ENCODE results near the gene RASGRP1.

RASGRP1 gene

GRCh38 chr15:38461066-38461833, 103.4 kb downstream of the RASGRP1 start:
- no peak for DNase-seq
- H3K4me3 Mint-ChIP-seq: no peak overlapping the region

DNA sequence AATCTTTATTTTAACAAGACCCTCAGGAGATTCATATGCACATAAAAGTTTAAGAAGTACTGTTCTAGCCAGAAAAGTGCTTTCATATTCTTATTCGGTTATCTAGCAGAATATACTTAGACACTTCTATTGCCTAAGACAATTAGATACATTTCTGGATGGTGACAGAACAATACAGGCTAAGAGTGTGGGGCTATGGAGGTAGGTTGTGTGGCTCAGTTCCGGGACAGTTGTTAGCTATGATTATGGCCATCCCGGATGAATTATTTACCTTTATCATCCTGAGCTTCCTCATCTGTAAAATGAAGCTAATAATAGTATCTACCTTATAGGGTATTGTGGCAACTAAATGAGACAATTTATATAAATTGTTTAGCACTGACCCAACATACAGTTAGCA, 104.1 kb downstream of the RASGRP1 start:
- DNase-seq: no peak
- H3K4me1 Mint-ChIP-seq (ENCODE audit: low read depth): peaks cover 61% of the 10 kb centered on the region
- peaks cover 26% of the 10 kb centered on the region for H3K36me3 Mint-ChIP-seq (ENCODE audit: low read depth)
- no peaks in the 10 kb centered on the region for H3K27me3 Mint-ChIP-seq
- no peak overlapping the region for H3K4me3 Mint-ChIP-seq
- no peaks in the 10 kb centered on the region for H3K9me3 Mint-ChIP-seq
- no peak overlapping the region for H3K27ac Mint-ChIP-seq

More at GRCh38 chr15:38461066-38461833, 103.4 kb downstream of the RASGRP1 start:
- no peaks in the 10 kb centered on the region for H3K27me3 Mint-ChIP-seq
- peaks cover 54% of the 10 kb centered on the region for H3K4me1 Mint-ChIP-seq (ENCODE audit: low read depth)
- no peaks in the 10 kb centered on the region for H3K9me3 Mint-ChIP-seq
- no peak overlapping the region for H3K27ac Mint-ChIP-seq
- peaks cover 28% of the 10 kb centered on the region for H3K36me3 Mint-ChIP-seq (ENCODE audit: low read depth)

- no peak overlapping the region for H3K4me3 Mint-ChIP-seq
- H3K36me3 Mint-ChIP-seq (ENCODE audit: low read depth): peaks cover 29% of the 10 kb centered on the region
- no peaks in the 10 kb centered on the region for H3K27me3 Mint-ChIP-seq
- H3K4me1 Mint-ChIP-seq (ENCODE audit: low read depth): peaks cover 69% of the 10 kb centered on the region
- H3K9me3 Mint-ChIP-seq: no peaks in the 10 kb centered on the region
- no peak for DNase-seq
- H3K27ac Mint-ChIP-seq: no peak overlapping the region
Measured at GRCh38 chr15:38459480-38459879, 105.1 kb downstream of the RASGRP1 start.

GRCh38 chr15:38458646-38459045, 106.0 kb downstream of the RASGRP1 start:
- H3K4me1 Mint-ChIP-seq (ENCODE audit: low read depth): peaks cover 67% of the 10 kb centered on the region
- H3K36me3 Mint-ChIP-seq (ENCODE audit: low read depth): peaks cover 35% of the 10 kb centered on the region
- no peak overlapping the region for H3K27ac Mint-ChIP-seq
- H3K27me3 Mint-ChIP-seq: no peaks in the 10 kb centered on the region
- H3K9me3 Mint-ChIP-seq: no peaks in the 10 kb centered on the region
- no peak overlapping the region for H3K4me3 Mint-ChIP-seq
- no peak for DNase-seq

DNA sequence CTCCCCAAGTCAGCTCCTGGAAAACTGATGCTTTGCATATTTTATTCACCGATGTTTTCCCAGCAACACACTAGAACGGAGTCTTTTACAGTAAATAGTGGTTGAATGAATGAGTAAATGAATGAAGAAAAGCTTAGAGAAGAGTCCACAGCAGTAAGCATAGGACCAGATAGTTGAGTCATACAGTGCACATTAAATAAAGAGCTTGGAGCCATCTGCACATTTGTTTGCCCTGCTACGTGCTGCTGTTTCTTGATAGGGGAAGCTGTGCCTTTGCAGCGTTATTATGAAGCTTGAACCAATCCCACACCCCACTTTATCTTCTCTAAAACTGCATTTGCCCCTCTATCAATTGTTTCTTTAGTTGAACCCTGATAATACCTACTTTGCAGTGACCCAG, 109.5 kb downstream of the RASGRP1 start:
- Mint-ChIP-seq H3K36me3 (ENCODE audit: low read depth) (peaks cover 35% of the 10 kb centered on the region), H3K27ac (peak overlapping the region; percentile 97), H3K4me1 (ENCODE audit: low read depth) (peaks cover 47% of the 10 kb centered on the region), H3K27me3 (no peaks in the 10 kb centered on the region), H3K9me3 (no peaks in the 10 kb centered on the region), H3K4me3 (peak overlapping the region; percentile 97)
- no peak for DNase-seq

GRCh38 chr15:38454696-38455090, 109.9 kb downstream of the RASGRP1 start:
- no peak for DNase-seq
- Mint-ChIP-seq H3K27ac (peak overlapping the region; percentile 97), H3K4me1 (ENCODE audit: low read depth) (peaks cover 43% of the 10 kb centered on the region), H3K27me3 (no peaks in the 10 kb centered on the region), H3K36me3 (ENCODE audit: low read depth) (peaks cover 35% of the 10 kb centered on the region), H3K9me3 (no peaks in the 10 kb centered on the region), H3K4me3 (peak overlapping the region; percentile 97)

DNA sequence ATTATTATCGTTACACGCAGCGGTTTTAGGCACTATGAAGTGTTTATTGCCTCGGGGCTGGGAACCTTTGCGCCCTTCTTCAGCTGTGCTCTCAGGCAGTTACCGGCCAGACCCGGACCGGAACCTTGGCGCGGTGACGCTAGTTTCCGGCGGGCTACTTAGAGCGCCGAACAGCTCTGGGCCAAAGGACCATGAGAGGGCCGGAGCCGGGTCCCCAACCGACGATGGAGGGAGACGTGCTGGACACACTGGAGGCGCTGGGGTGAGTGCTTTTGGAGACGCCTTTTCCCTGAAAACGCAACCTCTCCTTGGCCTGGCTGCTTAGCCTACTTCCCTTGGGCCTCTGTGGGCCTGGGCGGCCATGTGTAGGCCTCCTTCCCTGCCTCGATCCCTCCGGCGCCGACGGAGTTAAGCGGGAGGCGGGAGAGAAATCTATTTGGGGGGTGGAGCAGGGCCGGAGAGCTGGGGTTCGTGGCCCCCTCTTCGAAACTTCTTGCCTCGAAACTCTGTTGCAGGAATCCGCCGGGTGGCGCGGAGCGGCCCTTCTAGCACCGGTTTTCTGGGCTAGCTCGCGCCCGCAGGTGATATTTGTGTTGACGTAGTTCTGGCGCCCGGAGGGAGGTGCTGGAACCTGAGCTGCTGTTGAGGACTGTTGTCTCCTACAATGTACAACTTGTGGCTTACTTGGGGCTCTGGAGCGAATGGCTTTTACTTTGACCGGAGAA, 110.5 kb downstream of the RASGRP1 start, which contains the start of gene FAM98B:
TSS of gene FAM98B (plus strand) at position 157 of the 725 bp plus-strand sequence. CDS start at position 192, 35 bp downstream.
- H3K4me3 Mint-ChIP-seq: peak within 1 kb of the TSS; percentile 97
- peaks cover 40% of the 10 kb centered on the region for H3K4me1 Mint-ChIP-seq (ENCODE audit: low read depth)
- no peaks in the 10 kb centered on the region for H3K27me3 Mint-ChIP-seq
- peak; percentile 98 for DNase-seq
- H3K27ac Mint-ChIP-seq: peak within 1 kb of the TSS; percentile 97
- no peaks in the 10 kb centered on the region for H3K9me3 Mint-ChIP-seq
- H3K36me3 Mint-ChIP-seq (ENCODE audit: low read depth): peaks cover 33% of the 10 kb centered on the region

GRCh38 chr15:38441130-38441519, 123.5 kb downstream of the RASGRP1 start:
- H3K27ac Mint-ChIP-seq: peak overlapping the region; percentile 50
- H3K27me3 Mint-ChIP-seq: peaks cover 27% of the 10 kb centered on the region
- no peaks in the 10 kb centered on the region for H3K36me3 Mint-ChIP-seq (ENCODE audit: low read depth)
- H3K9me3 Mint-ChIP-seq: peaks cover 2% of the 10 kb centered on the region
- no peak for DNase-seq
- H3K4me3 Mint-ChIP-seq: no peak overlapping the region
- H3K4me1 Mint-ChIP-seq (ENCODE audit: low read depth): peaks cover 5% of the 10 kb centered on the region

- DNase-seq: peak; percentile 52
- Mint-ChIP-seq H3K4me3 (no peak overlapping the region), H3K9me3 (peaks cover 2% of the 10 kb centered on the region), H3K27me3 (peaks cover 29% of the 10 kb centered on the region), H3K27ac (peak overlapping the region; percentile 50), H3K4me1 (ENCODE audit: low read depth) (peaks cover 5% of the 10 kb centered on the region), H3K36me3 (ENCODE audit: low read depth) (no peaks in the 10 kb centered on the region)
Measured at GRCh38 chr15:38440353-38441129, 124.1 kb downstream of the RASGRP1 start.
